K562 (cell line): ENCODE measurements around the gene CD164L2. TPM values are rescaled to one million over a fixed set of nuclear protein-coding genes. Genes with fewer than 3 reads are reported as not detected.
A peak's percentile ranks its signal among the peaks of the same experiment; 100 is the strongest.

ENCODE experiments used
- CHAMP1 ChIP-seq: fragments of 450-650 bp; IDR thresholded peaks from 2 replicates; pipeline ENCODE4 v1.6.1; 2016; ENCODE audit warnings: mild to moderate bottlenecking
- HNRNPK ChIP-seq: fragments of 200-400 bp; formaldehyde crosslinking; IDR thresholded peaks from one replicate; pipeline ENCODE4 v1.6.1; 2018; ENCODE audit warnings: mild to moderate bottlenecking, low read depth, low read length; ENCODE audit not compliant: poor library complexity, severe bottlenecking
- MCM7 ChIP-seq, 2 experiments: fragments of 450-650 bp; IDR thresholded peaks; 2 replicates each; pipeline ENCODE4 v1.6.1; 2016 to 2018
- MNT ChIP-seq, 2 experiments: fragments of 450-650 bp; conservative IDR thresholded peaks; 2 replicates each; pipeline ENCODE4 v1.6.1; 2017; ENCODE audit warnings: mild to moderate bottlenecking in 2 of 2, moderate library complexity in 2 of 2
- NFYB ChIP-seq: IDR thresholded peaks from 2 replicates; pipeline ENCODE4 v1.6.1; 2011; ENCODE audit warnings: mild to moderate bottlenecking, moderate library complexity; ENCODE audit not compliant: insufficient read length; ENCODE audit errors: extremely low read depth
- POLR2A ChIP-seq: fragments of 450-650 bp; conservative IDR thresholded peaks from 2 replicates; pipeline ENCODE4 v1.6.1; 2016
- PTRF ChIP-seq: fragments of 450-650 bp; IDR thresholded peaks from 2 replicates; pipeline ENCODE4 v1.6.1; 2016; ENCODE audit warnings: mild to moderate bottlenecking, missing genetic modification characterization, missing compliant biosample characterization
- TARDBP ChIP-seq: fragments of 450-650 bp; IDR thresholded peaks from 2 replicates; pipeline ENCODE4 v1.6.1; 2016
- TEAD2 ChIP-seq: fragments of 450-650 bp; IDR thresholded peaks from 2 replicates; pipeline ENCODE4 v1.6.1; 2016; ENCODE audit warnings: missing genetic modification characterization, control low read depth, missing compliant biosample characterization
- THRAP3 ChIP-seq: fragments of 450-650 bp; IDR thresholded peaks from 2 replicates; pipeline ENCODE4 v1.6.1; 2016; ENCODE audit warnings: mild to moderate bottlenecking, inconsistent platforms, borderline replicate concordance
- ZNF280A ChIP-seq: fragments of 450-650 bp; IDR thresholded peaks from 2 replicates; pipeline ENCODE4 v1.6.1; 2018; ENCODE audit warnings: mild to moderate bottlenecking, low read depth; ENCODE audit not compliant: partially characterized antibody
- ZNF3 ChIP-seq: fragments of 250-450 bp; sonication (Bioruptor Pico); IDR thresholded peaks from 2 replicates; pipeline ENCODE4 v1.5.0; 2021; ENCODE audit warnings: mild to moderate bottlenecking, moderate library complexity
- ZNF778 ChIP-seq: fragments of 450-650 bp; formaldehyde crosslinking; IDR thresholded peaks from 2 replicates; pipeline ENCODE4 v1.4.0; 2020; ENCODE audit warnings: mild to moderate bottlenecking, moderate library complexity
- ZNF830 ChIP-seq: fragments of 250-450 bp; sonication (Bioruptor Pico); IDR thresholded peaks from 2 replicates; pipeline ENCODE4 v1.5.0; 2021; ENCODE audit warnings: mild to moderate bottlenecking
- polyA plus RNA-seq, 8 experiments: library from polyadenylated mRNA; depleted of rRNA in 4 of 8; stranded (reverse) in 5 of 8; unstranded in 3 of 8; fragments of >200 nt; fragmentation: Nextera tagmentation in 2 of 8; fragmentation: Illumina TruSeq in 1 of 8; extraction: Ambion mirVana in 2 of 8; extraction: Trizol in 1 of 8; gene quantifications; 2 replicates each; pipeline versions ENCODE4 v1.2.1 to v1.2.3, GENCODE V29; 2011 to 2014; ENCODE audit warnings: inconsistent platforms in 1 of 8, missing spikeins in 1 of 8
- total RNA-seq, 7 experiments: library from RNA; depleted of rRNA in 6 of 7; stranded (reverse); fragments of >200 nt in 6 of 7; fragmentation: Illumina TruSeq in 2 of 7; extraction: Trizol in 2 of 7; gene quantifications; 2 replicates each; pipeline versions ENCODE4 v1.2.1 to v1.2.3, GENCODE V29; 2011 to 2021; ENCODE audit warnings: low replicate concordance in 1 of 7

CD164L2 gene
- total and polyA plus RNA-seq, 9 of the 15 experiments (the other 6 are each of a cell fraction or from before 2014, with no cell fraction given): 0.08 to 0.92 (median 0.38) TPM; not detected in 1

GRCh38 chr1:27350663-27351540, 32.2 kb downstream of the CD164L2 start (continued):
- TF ChIP-seq MNT (conservative IDR thresholded peaks at IDR 0.05) (no peak), THRAP3 (0 out of 2 replicates have a peak, but pooled peaks have one; percentile 8), ZNF3 (CRISPR knock-in tag) (no peak), TEAD2 (no peak), PTRF (tag) (no peak), POLR2A (peak; percentile 27; the same call in 1 of the 2 replicates), NFYB (no peak), CHAMP1 (no peak), MCM7 (IDR thresholded peaks at IDR 0.05) (no peak), ZNF280A (no peak), ZNF830 (CRISPR knock-in tag) (no peak), ZNF778 (CRISPR knock-in tag) (no peak), HNRNPK (no peak), TARDBP (0 out of 2 replicates have a peak, but pooled peaks have one; percentile 44)
